Esophagus squamous epithelium (tissue), 5 donors: ENCODE measurements around the gene ATP8A1. TPM values are rescaled to one million over a fixed set of nuclear protein-coding genes. Genes with fewer than 3 reads are reported as not detected.

Experiments used
- DNase-seq: peaks from one replicate; lab custom pipeline; 2025; lab: John Stamatoyannopoulos, UW
- H3K27ac ChIP-seq, 4 donors: fragments of 200-600 bp; sonication (generic); one replicate each; pipeline ENCODE4 v1.5.1; 2016 to 2019; ENCODE audit warnings: mild to moderate bottlenecking in 1 of 4
- H3K27me3 ChIP-seq, 4 donors: fragments of 200-600 bp; sonication (generic); 1 replicate in 3 of 4; 2 replicates in 1 of 4; pipeline versions ENCODE4 v1.5.1 to v1.6.0; 2017 to 2021; ENCODE audit warnings: antibody characterized with exemption in 1 of 4
- H3K36me3 ChIP-seq, 3 donors: fragments of 200-600 bp; sonication (generic); one replicate each; pipeline ENCODE4 v1.5.1; 2016 to 2019
- H3K4me1 ChIP-seq, 3 donors: fragments of 200-600 bp; sonication (generic); one replicate each; pipeline ENCODE4 v1.5.1; 2017 to 2019
- H3K4me3 ChIP-seq, 4 donors: fragments of 200-600 bp; sonication (generic); 1 replicate in 3 of 4; 2 replicates in 1 of 4; pipeline ENCODE4 v1.5.1; 2016 to 2019; ENCODE audit warnings: mild to moderate bottlenecking in 2 of 4, moderate library complexity in 1 of 4
- H3K9me3 ChIP-seq, 3 donors: fragments of 200-600 bp; sonication (generic); one replicate each; pipeline ENCODE4 v1.5.1; 2016 to 2019
- CTCF ChIP-seq, 6 experiments: fragments of 450-650 bp in 4 of 6; fragments of 200-600 bp in 2 of 6; sonication (generic) in 2 of 6; IDR thresholded peaks; one replicate each; pipeline ENCODE4 v1.5.1; 2016 to 2019; ENCODE audit warnings: antibody characterized with exemption in 6 of 6, mild to moderate bottlenecking in 4 of 6, moderate library complexity in 4 of 6
- POLR2A ChIP-seq, 4 donors: fragments of 450-650 bp; IDR thresholded peaks; one replicate each; pipeline ENCODE4 v1.6.1; 2017; ENCODE audit warnings: antibody characterized with exemption in 4 of 4, mild to moderate bottlenecking in 4 of 4, moderate library complexity in 3 of 4
- WGBS, 2 donors: methylation state at CpG; one replicate each; pipeline ENCODE4 v1.1.5; 2018; 5-methylcytosine and 5-hydroxymethylcytosine counted together
- intact Hi-C: fragments of 100-400 bp; cut with DNase I; formaldehyde crosslinking; loops from one replicate; pipeline ENCODE4 v1.15.0; 2022
- total RNA-seq, 4 donors: library from RNA; depleted of rRNA; stranded (reverse); fragments of >200 nt; gene quantifications; one replicate each; pipeline ENCODE4 v1.1.0, GENCODE V29; 2016
- donor health status: DM: yes; HTN: yes; CAD: no.

Gene ATP8A1
- total RNA-seq, 4 donors from 2014 or later, result 1.9 to 11.8 (median 3.3) TPM

- no peaks in the 10 kb centered on the region for H3K9me3 ChIP-seq
- H3K27ac ChIP-seq, result no peak overlapping the region
- DNase-seq, result no peak
- no peaks in the 10 kb centered on the region for H3K36me3 ChIP-seq
- H3K27me3 ChIP-seq, result no peaks in the 10 kb centered on the region
- peaks cover 0 to 10% (median 6%) of the 10 kb centered on the region in 3 donors for H3K4me1 ChIP-seq
- 46 to 60% methylated on average over 1 of the region's 1 CpG for WGBS, 2 donors
- TF ChIP-seq CTCF (IDR thresholded peaks at IDR 0.05) (no peak), POLR2A (IDR thresholded peaks at IDR 0.05) (no peak)
- H3K4me3 ChIP-seq, result no peak overlapping the region
- intact Hi-C loops, result no loop called here
These were observed 176.2 kb downstream of the ATP8A1 start for GRCh38 chr4:42480717-42481116.

- Histone ChIP-seq H3K27ac (no peak overlapping the region), H3K9me3 (no peaks in the 10 kb centered on the region), H3K27me3 (no peaks in the 10 kb centered on the region), H3K36me3 (no peaks in the 10 kb centered on the region), H3K4me1 (peaks cover 0 to 10% (median 6%) of the 10 kb centered on the region in 3 donors), H3K4me3 (no peak overlapping the region)
- intact Hi-C loops, result no loop called here
- TF ChIP-seq POLR2A (IDR thresholded peaks at IDR 0.05) (no peak), CTCF (IDR thresholded peaks at IDR 0.05) (no peak)
- WGBS, 2 donors, result 67 to 89% methylated on average over 1 of the region's 1 CpG
- DNase-seq, result no peak
These were observed 176.6 kb downstream of the ATP8A1 start for GRCh38 chr4:42480281-42480680.

- intact Hi-C loops, result no loop called here
- no peak overlapping the region for H3K4me3 ChIP-seq
- no peaks in the 10 kb centered on the region for H3K27me3 ChIP-seq
- no peak for TF ChIP-seq CTCF (IDR thresholded peaks at IDR 0.05)
- TF ChIP-seq POLR2A (IDR thresholded peaks at IDR 0.05), result no peak
- no peaks in the 10 kb centered on the region for H3K36me3 ChIP-seq
- no peaks in the 10 kb centered on the region for H3K9me3 ChIP-seq
- H3K27ac ChIP-seq, result no peak overlapping the region
- no peak for DNase-seq
- H3K4me1 ChIP-seq, result peaks cover 0 to 7% (median 6%) of the 10 kb centered on the region in 3 donors
These were observed 178.0 kb downstream of the ATP8A1 start for GRCh38 chr4:42478946-42479345.

DNA sequence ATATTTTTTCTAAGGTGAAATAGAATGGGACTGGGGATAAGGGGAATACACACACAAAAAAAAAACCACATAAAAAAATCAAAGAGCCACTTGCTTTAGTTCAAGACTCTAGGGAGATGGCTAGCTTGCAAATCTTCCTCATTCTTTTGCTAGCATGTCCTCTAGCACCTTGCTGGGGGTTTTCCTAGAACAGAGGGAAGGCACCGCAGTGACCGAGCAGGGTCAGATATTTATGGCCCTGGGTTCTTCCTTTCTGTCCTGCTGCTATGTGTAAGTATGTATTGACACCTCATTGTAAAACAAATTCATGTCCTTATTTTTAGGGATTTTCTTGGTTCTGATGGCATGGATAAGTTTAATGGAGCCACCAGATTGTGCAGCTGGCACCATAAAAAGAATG is 178.4 kb downstream of the ATP8A1 start:
- Histone ChIP-seq H3K9me3 (no peaks in the 10 kb centered on the region), H3K27ac (no peak overlapping the region), H3K27me3 (no peaks in the 10 kb centered on the region), H3K4me1 (peaks cover 0 to 4% (median 3%) of the 10 kb centered on the region in 3 donors), H3K36me3 (no peaks in the 10 kb centered on the region), H3K4me3 (no peak overlapping the region)
- intact Hi-C loops, result no loop called here
- TF ChIP-seq CTCF (IDR thresholded peaks at IDR 0.05), result no peak
- TF ChIP-seq POLR2A (IDR thresholded peaks at IDR 0.05), result no peak
- 71 to 100% methylated on average over 2 of the region's 2 CpGs for WGBS, 2 donors
- DNase-seq, result no peak

GRCh38 chr4:42474406-42474805 is 182.5 kb downstream of the ATP8A1 start:
- no peaks in the 10 kb centered on the region for H3K36me3 ChIP-seq
- 41 to 60% methylated on average over 3 of the region's 3 CpGs for WGBS, 2 donors
- H3K27ac ChIP-seq, result no peak overlapping the region
- intact Hi-C loops, result no loop called here
- H3K4me1 ChIP-seq, result no peaks in the 10 kb centered on the region
- no peak overlapping the region for H3K4me3 ChIP-seq
- no peaks in the 10 kb centered on the region for H3K27me3 ChIP-seq
- no peaks in the 10 kb centered on the region for H3K9me3 ChIP-seq
- no peak for DNase-seq
- TF ChIP-seq POLR2A (IDR thresholded peaks at IDR 0.05) (no peak), CTCF (IDR thresholded peaks at IDR 0.05) (no peak)
